Hepatocyte (in vitro differentiated cells): ENCODE results near the gene PTPMT1.

Experiments used
- CTCF ChIP-seq: fragments of 200-600 bp; sonication (generic); IDR thresholded peaks from 2 replicates; pipeline ENCODE4 v1.5.1; 2016; ENCODE audit warnings: antibody characterized with exemption, mild to moderate bottlenecking; ENCODE audit not compliant: poor library complexity
- EZH2phosphoT487 ChIP-seq: fragments of 200-600 bp; sonication (generic); IDR thresholded peaks from one replicate; pipeline ENCODE4 v1.6.1; 2018; ENCODE audit warnings: antibody characterized with exemption, mild to moderate bottlenecking, low read depth, moderate library complexity; ENCODE audit not compliant: unreplicated experiment, severe bottlenecking

GRCh38 chr11:47611348-47611794, 46.0 kb downstream of the PTPMT1 start:
- TF ChIP-seq EZH2phosphoT487 (no peak), CTCF (no peak)
